HG02970 (cell line): ENCODE measurements around the gene UQCR11.

Source experiments
- ATAC-seq: cut with Tn5 transposase; IDR thresholded peaks from one replicate; pipeline ENCODE4 v1.9.1; 2021; ENCODE audit warnings: mild to moderate bottlenecking, moderate library complexity, moderate number of reproducible peaks; ENCODE audit not compliant: unreplicated experiment, low FRiP score

The UQCR11 gene

DNA sequence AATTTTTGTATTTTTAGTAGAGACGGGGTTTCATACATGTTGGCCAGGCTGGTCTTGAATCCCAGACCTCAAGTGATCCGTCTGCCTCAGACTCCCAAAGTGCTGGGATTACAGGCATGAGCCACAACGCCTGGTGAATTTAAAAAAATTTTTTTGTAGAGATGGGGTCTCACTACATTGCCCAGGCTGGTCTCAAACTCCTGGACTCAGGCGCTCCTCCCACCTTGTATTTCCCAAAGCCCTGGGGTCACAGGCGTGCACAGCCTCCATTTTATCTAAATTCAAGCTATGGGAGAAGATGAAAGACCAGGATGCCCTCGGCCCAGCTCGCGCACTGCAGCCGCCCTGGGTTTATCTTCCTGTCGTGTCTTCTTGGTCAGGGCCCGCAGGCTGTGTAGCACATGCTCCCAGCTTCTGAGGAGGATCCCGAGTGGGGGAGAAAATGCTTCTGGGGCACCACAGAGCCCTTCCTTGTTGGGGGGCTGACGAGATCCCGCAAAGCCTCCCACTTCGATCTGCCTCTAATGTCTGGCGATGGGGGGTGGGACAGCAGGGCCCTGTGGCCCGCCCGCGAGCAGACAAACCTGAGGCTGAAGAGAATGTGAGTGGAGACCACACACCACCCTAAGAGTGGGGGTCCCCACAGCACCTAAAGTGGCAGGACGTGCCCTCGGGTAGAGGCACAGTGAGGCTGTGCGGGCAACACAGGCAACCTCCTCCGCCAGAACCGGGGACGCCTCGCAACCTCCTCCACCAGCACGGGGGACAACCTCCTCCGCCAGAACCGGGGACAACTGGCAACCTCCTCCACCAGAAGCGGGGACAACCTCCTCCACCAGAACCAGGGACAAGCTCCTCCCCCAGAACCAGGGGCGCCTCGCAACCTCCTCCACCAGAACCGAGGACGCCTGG is 31.3 kb upstream of the UQCR11 start:
- ATAC-seq: no peak

DNA sequence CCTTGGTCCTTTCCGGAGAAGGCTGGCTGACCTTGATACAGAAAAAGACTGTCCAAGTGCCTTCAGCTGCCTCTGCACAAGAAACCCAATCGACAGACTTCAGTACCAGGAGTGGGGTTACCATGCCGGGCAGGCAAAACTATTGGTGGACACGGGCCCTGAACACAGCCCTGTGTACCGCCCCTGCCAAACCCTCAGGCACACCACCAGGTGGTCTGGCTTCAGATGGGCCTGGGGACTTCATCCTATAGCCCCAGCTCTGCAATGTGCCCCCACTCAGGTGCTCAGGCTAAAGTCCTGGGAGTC is 29.6 kb upstream of the UQCR11 start:
- ATAC-seq: no peak

GRCh38 chr19:1634242-1634937 is 29.1 kb upstream of the UQCR11 start:
- ATAC-seq: no peak

- no peak for ATAC-seq
Observed at GRCh38 chr19:1633269-1633826, 28.1 kb upstream of the UQCR11 start.

GRCh38 chr19:1632462-1633268 is 27.4 kb upstream of the UQCR11 start:
- no peak for ATAC-seq

DNA sequence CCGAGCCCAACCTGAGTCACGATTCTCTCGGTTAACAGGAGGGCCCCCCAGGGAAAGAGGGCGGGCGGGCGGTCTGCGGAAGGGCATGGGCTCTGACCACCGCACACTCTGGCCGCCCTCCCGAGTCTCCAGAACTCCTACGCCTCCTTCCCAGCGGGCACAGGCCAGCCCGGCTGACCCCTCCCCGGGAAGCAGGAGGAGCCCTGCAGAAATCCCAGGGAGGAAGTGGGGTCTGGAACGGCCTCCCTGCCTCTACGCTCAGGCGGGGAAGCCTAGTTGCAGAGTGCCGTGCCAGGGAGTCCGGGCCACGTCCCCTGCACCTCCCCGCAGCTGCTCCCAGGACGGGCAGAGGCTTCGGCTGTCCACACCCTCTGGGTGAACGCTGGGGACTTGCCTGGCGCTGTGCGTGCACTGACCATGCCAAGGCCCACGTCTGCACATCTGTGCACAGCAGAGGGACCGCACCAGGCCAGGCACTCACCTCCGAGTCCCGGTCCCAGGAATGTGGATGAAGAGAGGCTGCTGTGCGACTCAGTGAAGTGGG is 26.4 kb upstream of the UQCR11 start:
- ATAC-seq: no peak

- ATAC-seq: no peak
Observed at GRCh38 chr19:1630811-1631210, 25.5 kb upstream of the UQCR11 start.

GRCh38 chr19:1630012-1630411 is 24.8 kb upstream of the UQCR11 start:
- ATAC-seq: no peak

DNA sequence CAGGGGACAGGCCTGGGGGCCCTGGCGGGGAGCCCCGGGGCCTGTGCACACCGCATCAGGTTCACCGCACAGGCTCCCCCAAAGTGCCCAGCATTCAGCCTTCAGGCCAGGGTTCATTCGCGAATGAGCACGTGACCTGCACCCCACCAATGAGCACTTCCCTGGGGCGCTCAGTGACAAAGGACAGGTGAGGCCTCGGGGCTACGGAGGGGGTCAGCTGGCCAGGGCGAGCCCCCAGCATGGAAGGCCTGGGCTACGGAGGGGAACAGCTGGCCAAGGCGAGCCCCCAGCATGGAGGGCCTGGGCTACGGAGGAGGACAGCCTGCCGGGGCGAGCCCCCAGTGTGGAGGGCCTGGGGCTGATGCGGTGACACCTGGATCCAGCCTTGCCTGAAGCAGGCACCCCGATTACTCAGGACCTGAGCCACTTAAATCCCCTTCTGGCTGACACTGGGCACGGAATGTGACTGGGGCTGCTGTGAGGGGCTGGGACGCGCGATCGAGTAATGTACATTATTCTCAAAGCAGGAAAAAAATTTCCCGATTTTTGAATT is 24.1 kb upstream of the UQCR11 start:
- ATAC-seq: no peak

DNA sequence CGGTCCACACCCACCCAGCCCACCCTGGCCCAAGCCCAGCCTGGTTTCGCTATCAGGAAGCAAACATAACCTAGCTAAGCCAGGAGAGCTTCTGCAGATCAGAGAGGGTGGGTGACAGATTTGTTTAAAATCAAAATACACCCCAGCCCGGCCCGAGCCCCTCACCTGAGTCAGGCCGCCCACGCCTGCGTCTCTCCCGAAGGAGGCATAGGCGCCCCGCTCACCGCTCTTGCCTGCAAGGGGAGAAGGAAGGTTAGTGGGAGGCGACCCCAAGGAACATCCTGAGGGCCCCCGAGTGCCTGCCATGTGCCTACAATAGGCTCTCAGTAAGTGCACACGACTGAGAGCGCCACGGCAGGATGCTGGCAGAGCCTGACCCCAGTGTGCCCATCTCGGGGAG is 21.9 kb upstream of the UQCR11 start:
- ATAC-seq: no peak

DNA sequence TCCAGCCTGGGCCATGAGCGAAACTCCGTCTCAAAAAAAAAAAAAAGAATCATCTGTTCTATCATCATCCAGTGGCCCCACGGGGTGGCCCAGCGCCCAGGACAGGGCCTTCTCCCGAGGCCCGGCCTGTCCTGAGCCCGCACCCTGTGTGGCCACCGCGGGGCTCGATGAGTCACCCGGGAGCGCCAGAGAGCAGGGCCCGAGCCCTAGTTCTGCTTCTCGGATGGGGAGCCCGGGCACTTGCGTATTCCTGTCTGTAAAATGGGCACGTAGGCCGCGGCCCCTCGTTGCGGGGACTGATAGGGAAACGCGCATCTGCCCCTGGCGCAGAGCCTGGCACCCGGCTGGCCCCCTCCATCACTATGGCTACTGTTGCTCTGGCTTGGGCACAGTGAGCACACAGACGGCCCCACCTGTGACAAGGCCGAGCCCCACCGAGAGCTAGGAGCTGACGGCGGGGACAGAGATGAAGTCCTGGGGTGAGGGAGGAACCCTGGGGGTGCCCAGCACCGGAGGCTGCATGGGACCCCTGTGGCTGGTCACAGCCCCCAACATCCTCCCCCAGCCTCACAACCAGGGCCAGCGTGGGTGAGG is 21.3 kb upstream of the UQCR11 start:
- ATAC-seq: no peak

GRCh38 chr19:1624458-1624857 is 19.2 kb upstream of the UQCR11 start:
- no peak for ATAC-seq

- ATAC-seq: no peak
Observed at GRCh38 chr19:1622541-1622940, 17.3 kb upstream of the UQCR11 start.

DNA sequence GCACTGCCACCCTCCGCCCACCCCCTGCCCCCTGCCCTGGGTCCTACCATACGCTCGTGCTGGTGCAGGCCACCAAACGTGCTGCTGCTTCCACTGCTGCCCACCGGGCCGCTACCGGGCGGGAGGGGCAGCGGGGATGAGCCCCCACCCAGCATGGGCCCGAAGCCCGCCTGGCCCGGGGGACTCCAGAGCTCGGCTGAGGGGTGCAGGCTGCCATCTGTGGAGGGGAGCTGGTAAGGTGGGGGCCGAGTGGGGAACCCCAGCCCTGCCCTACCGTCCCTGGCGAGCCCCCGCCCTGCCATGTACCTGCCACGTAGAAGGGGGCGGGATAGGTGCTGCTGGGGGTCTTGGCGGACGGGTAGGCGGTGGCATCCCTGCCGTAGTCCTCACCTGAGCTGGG is 16.7 kb upstream of the UQCR11 start:
- ATAC-seq: no peak

- no peak for ATAC-seq
Observed at GRCh38 chr19:1621574-1621973, 16.3 kb upstream of the UQCR11 start.

DNA sequence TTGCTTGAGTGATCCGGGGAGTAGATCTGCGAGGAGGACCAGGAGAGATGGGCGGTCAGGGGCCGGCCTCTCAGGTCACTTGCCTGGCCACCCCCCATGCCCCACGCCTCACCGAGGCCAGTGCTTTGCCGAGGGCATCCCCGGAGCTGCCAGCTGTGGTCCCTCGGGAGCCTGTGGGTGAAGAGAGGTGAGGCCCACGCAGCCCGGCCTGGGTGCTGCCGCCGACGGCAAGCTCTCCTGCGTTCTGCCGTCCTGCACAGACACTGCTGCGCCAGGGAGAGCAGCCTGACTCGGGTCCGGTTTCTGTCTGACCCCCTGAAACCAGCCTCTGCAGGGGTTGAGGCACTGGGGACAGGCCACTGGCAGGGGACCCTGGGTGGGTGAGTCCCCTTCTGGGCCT is 15.8 kb upstream of the UQCR11 start:
- no peak for ATAC-seq

DNA sequence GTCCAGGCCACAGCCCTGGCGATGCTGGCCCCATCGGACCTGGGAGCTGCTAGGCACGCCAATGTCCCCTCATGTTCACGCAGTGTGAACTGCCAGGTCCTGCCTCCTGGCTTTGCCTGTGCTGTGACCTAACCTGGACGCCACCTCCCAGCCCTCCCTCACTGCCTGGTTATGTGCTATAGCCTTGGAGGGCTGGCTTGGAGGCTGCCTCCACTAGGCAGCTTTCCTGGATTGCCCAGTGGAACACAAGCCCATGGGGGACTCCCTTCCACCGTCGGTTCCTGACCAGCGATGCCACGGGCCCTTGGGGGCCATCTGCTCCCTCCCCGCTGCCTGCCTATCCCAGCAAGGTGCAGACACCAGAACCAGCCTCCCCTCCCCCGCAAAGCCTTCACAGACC is 15.2 kb upstream of the UQCR11 start:
- no peak for ATAC-seq

GRCh38 chr19:1619703-1620102 is 14.4 kb upstream of the UQCR11 start:
- no peak for ATAC-seq

DNA sequence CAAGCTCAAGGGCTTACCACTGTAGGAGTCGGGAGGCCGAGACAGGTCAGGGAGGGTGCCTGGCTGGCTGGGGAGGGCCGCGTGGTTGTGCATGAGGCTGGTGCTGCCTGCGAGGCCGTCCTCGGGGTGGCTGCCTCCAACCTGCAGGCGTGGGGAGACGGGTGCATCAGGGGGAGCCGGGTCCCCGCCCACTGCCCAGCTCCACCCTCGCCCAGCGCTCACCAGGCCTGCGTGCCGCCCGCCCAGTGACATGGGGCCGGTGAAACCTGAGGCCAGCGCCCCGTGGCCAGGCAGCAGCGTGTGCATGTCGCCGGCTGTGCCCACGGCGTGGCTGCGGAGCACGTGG is 13.8 kb upstream of the UQCR11 start:
- ATAC-seq: no peak
